HL-60 (cell line): Measurements from ENCODE around the gene SOCS3.
A peak's percentile ranks its signal among the peaks of the same experiment; 100 is the strongest.

Experiments used
- DNase-seq, 2 experiments: peaks; one replicate each; pipeline ENCODE4 v3.0.0-alpha.2; 2010 to 2020; ENCODE audit warnings: low read depth in 1 of 2, low spot score in 1 of 2
- H3K27ac ChIP-seq: fragments of 250-450 bp; sonication (Bioruptor Pico); replicated peaks from 2 replicates; pipeline ENCODE4 v1.5.1; 2020; ENCODE audit warnings: mild to moderate bottlenecking, moderate library complexity
- H3K27me3 ChIP-seq: fragments of 250-450 bp; sonication (Bioruptor Pico); 2 replicates; pipeline ENCODE4 v1.5.1; 2021; ENCODE audit warnings: mild to moderate bottlenecking, moderate library complexity; ENCODE audit not compliant: insufficient read depth, poor library complexity, severe bottlenecking
- H3K4me3 ChIP-seq: replicated peaks from 2 replicates; pipeline ENCODE4 v1.5.1; 2011; ENCODE audit warnings: mild to moderate bottlenecking, control low read depth, low read length; ENCODE audit not compliant: insufficient read depth
- GABPA ChIP-seq: IDR thresholded peaks from 2 replicates; pipeline ENCODE4 v1.6.1; 2012; ENCODE audit warnings: low read depth
- POLR2AphosphoS5 ChIP-seq: IDR thresholded peaks from 2 replicates; pipeline ENCODE4 v1.6.1; 2012; ENCODE audit warnings: low read depth
- REST ChIP-seq: IDR thresholded peaks from 2 replicates; pipeline ENCODE4 v1.6.1; 2012; ENCODE audit warnings: low read depth; ENCODE audit not compliant: insufficient replicate concordance
- SPI1 ChIP-seq: IDR thresholded peaks from 2 replicates; pipeline ENCODE4 v1.6.1; 2012; ENCODE audit warnings: low read depth, mild to moderate bottlenecking, borderline replicate concordance
- TF ChIP-seq, protein P1 (sequence below): IDR thresholded peaks from one replicate; pipeline ENCODE4 v1.5.1; 2011; ENCODE audit warnings: low read length, control low read depth, inconsistent platforms; ENCODE audit not compliant: insufficient read depth

SOCS3 gene

GRCh38 chr17:78318843-78319242 lies 41.0 kb downstream of the SOCS3 start:
- DNase-seq, result no peak
- TF ChIP-seq POLR2AphosphoS5, result no peak
- Histone ChIP-seq H3K4me3 (no peak overlapping the region), H3K27me3 (no peaks in the 10 kb centered on the region), H3K27ac (no peak overlapping the region)

- TF ChIP-seq GABPA (no peak), REST (no peak), SPI1 (no peak), POLR2AphosphoS5 (no peak)
- TF ChIP-seq, protein P1, sequence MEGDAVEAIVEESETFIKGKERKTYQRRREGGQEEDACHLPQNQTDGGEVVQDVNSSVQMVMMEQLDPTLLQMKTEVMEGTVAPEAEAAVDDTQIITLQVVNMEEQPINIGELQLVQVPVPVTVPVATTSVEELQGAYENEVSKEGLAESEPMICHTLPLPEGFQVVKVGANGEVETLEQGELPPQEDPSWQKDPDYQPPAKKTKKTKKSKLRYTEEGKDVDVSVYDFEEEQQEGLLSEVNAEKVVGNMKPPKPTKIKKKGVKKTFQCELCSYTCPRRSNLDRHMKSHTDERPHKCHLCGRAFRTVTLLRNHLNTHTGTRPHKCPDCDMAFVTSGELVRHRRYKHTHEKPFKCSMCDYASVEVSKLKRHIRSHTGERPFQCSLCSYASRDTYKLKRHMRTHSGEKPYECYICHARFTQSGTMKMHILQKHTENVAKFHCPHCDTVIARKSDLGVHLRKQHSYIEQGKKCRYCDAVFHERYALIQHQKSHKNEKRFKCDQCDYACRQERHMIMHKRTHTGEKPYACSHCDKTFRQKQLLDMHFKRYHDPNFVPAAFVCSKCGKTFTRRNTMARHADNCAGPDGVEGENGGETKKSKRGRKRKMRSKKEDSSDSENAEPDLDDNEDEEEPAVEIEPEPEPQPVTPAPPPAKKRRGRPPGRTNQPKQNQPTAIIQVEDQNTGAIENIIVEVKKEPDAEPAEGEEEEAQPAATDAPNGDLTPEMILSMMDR, result no peak
- no peak overlapping the region for H3K4me3 ChIP-seq
- H3K27me3 ChIP-seq, result no peaks in the 10 kb centered on the region
- DNase-seq, result no peak
- H3K27ac ChIP-seq, result no peak overlapping the region
These were observed 41.5 kb downstream of the SOCS3 start for GRCh38 chr17:78318407-78318806.

DNA sequence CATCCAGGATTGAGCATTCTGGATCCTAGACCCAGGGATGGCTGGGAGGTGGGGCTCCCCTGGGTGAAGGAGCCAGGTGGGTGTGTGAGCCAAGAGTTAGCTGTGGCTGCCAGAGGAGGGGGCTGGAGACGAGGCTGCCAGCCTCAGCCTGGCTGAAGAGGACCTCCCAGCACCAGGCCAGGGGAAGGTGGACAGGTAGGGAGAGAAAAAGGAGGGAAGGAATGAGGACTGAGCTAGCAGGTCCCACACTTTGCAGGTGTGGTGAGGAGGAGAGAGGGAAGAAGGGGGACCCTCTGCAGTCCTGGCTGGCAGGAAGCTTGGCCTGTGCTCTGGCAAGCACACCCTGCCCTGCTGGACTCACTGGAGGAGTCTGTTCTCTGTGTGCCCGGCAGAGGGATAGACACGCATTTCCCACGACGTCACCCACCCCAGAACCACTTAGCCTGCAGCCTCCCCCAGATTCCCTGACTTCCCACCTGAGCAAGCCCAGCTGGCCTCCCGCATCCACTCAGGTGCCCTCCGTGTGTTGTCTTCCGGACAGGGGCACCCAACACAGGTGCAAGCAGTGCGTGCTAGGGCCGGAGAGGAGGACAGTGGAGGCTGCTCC lies 42.0 kb downstream of the SOCS3 start:
- no peak overlapping the region for H3K4me3 ChIP-seq
- TF ChIP-seq REST (no peak), GABPA (no peak), POLR2AphosphoS5 (no peak), SPI1 (no peak)
- TF ChIP-seq, protein P1, result no peak
- no peak overlapping the region for H3K27ac ChIP-seq
- DNase-seq, result no peak
- peaks cover 4% of the 10 kb centered on the region for H3K27me3 ChIP-seq

DNA sequence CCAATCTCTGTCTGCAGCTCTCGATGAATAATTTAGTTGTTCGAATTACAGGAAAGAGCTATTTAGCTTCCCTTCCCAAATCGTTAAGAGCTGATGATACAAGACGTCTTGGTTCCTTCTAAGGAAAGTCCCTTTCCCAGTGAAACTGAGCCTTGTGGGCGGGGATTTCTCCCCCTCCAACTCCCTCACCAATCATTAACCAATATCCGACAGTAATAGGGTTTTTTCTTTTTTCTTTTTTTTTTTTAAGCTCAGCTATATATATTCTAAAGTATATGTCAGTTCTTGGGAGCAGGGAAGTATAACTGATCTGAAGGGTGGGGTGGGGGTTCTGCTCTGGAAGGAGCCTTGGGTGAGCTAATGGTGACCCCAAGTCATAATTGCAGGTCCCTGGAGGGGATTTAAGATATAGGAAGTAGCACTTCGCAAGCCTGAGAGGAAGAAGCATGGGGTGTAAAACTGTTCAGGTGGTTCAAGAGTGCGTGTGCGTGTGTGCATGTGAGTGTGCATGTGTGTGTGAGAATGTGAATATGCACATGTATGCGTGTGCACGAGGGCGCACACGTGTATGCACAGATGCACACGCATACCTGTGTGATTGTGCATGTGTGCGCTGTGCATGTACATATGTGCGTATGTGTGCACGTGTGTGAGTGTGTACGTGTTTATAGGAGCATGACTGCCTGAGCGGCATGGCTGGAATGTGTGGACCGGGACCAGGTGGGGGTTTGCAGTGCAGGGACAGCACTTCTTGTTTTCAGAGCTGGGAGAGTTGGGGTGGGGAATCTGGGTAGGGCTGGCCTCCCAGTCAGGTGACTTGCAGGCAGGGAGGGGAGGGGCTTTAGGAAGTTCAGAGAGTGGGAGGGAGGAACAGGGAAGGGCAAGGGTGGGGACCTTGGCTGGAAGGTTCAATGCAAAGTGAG lies 42.7 kb downstream of the SOCS3 start:
- Histone ChIP-seq H3K27me3 (peaks cover 5% of the 10 kb centered on the region), H3K27ac (no peak overlapping the region), H3K4me3 (no peak overlapping the region)
- TF ChIP-seq SPI1 (peak; percentile 56; the same call in 1 of the 2 replicates), POLR2AphosphoS5 (no peak)
- DNase-seq, result peak in 1 of 2 experiments; percentile 56
